ENCODE data around the gene B3GNT3. TPM values are rescaled to one million over a fixed set of nuclear protein-coding genes. Genes with fewer than 3 reads are reported as not detected.

The B3GNT3 gene
- total and polyA plus RNA-seq, 2 of the 4 experiments (the other 2 are of a cell fraction): not detected

GRCh38 chr19:17855280-17856152 is 60.6 kb downstream of the B3GNT3 start:
- no peak overlapping the region for H3K14ac ChIP-seq (replicated peaks; ENCODE audit: low read depth, low read length)
- dilution Hi-C loops (cut with HindIII; ENCODE audit: low sequenced_read_pairs, unreplicated experiment): no loop called here
- no peaks in the 10 kb centered on the region for H3K36me3 ChIP-seq (ENCODE audit: control insufficient read depth, insufficient read depth, low read length)
- intact Hi-C loops (cut with micrococcal nuclease): loop anchor here (2.0 to 10.0 kb wide), 6 partner anchors 71 to 509 kb away; no protein-coding TSS in a partner anchor
- H3K4me3 ChIP-seq (ENCODE audit: insufficient read depth, low read depth, low read length): no peak overlapping the region
- H2AFZ ChIP-seq (replicated peaks; ENCODE audit: low read length, poor library complexity): peak overlapping the region; percentile 60
- H3K23ac ChIP-seq (ENCODE audit: low read depth, low read length): no peak overlapping the region
- TF ChIP-seq POLR2A (IDR thresholded peaks at IDR 0.05; ENCODE audit: low read depth, low read length) (0 out of 2 replicates have a peak, but pooled peaks have one; percentile 25), CTCF (conservative IDR thresholded peaks at IDR 0.05; ENCODE audit: low read depth, low read length) (peak; percentile 96), SMC3 (IDR thresholded peaks at IDR 0.05; ENCODE audit: low read depth, low read length) (peak; percentile 80), RCOR1 (IDR thresholded peaks at IDR 0.05; ENCODE audit: insufficient replicate concordance, low read length) (no peak), NFE2L2 (IDR thresholded peaks at IDR 0.05; ENCODE audit: low read depth, low read length) (no peak), MAFK (IDR thresholded peaks at IDR 0.05; ENCODE audit: low read depth, low read length) (no peak), RAD21 (IDR thresholded peaks at IDR 0.05; ENCODE audit: low read length) (peak; percentile 94), BHLHE40 (IDR thresholded peaks at IDR 0.05; ENCODE audit: low read depth, low read length) (no peak), CEBPB (IDR thresholded peaks at IDR 0.05; ENCODE audit: low read depth, low read length) (no peak), USF2 (IDR thresholded peaks at IDR 0.05; ENCODE audit: low read depth, low read length) (no peak)
- WGBS, 2 experiments (ENCODE audit: extremely low coverage in 2 of 2, insufficient read length in 1 of 2): 10% methylated on average over 17 of the region's 29 CpGs; no CpG with 5 or more reads in 1 of the 2 experiments
- no peak overlapping the region for H3K4me2 ChIP-seq (ENCODE audit: low read depth, low read length)
- no TSS peak for BruUV-seq (replicated peaks)
- peak; percentile 50 for ATAC-seq (ENCODE audit: low read depth)
- no peaks in the 10 kb centered on the region for H3K9me3 ChIP-seq (ENCODE audit: control insufficient read depth, insufficient read depth, low read length)
- no peak overlapping the region for H3K4ac ChIP-seq (ENCODE audit: low read depth, low read length)
- H3K27ac ChIP-seq (ENCODE audit: insufficient read depth, low read length): no peak overlapping the region
- H4K91ac ChIP-seq (ENCODE audit: insufficient read depth, low read depth, low read length): no peak overlapping the region
- no peak overlapping the region for H2BK120ac ChIP-seq (ENCODE audit: low read depth, low read length)
- ChIA-PET POLR2A (ENCODE audit: unreplicated experiment) (no interaction called here), CTCF (interaction anchor here (0.6 kb wide), 1 partner anchor 22 kb away, joined by 4 read pairs; no protein-coding TSS in a partner anchor)
- H4K20me1 ChIP-seq (ENCODE audit: insufficient read depth, low read length): peaks cover 7% of the 10 kb centered on the region
- no peak overlapping the region for H4K5ac ChIP-seq (ENCODE audit: low read depth, low read length)
- H4K8ac ChIP-seq (ENCODE audit: low read depth in 2 of 2, low read length in 2 of 2): no peak overlapping the region
- no peak overlapping the region for H2BK20ac ChIP-seq (ENCODE audit: low read depth, low read length)
- peak; percentile 49 for DNase-seq
- no peak overlapping the region for H3K56ac ChIP-seq (ENCODE audit: extremely low read depth, insufficient read depth, low read length)
- H2BK5ac ChIP-seq (ENCODE audit: low read depth, low read length, poor library complexity, severe bottlenecking): no peak overlapping the region
- H3K27me3 ChIP-seq (ENCODE audit: control insufficient read depth, insufficient read depth, low read length): no peaks in the 10 kb centered on the region
- no peaks in the 10 kb centered on the region for H3K9me1 ChIP-seq (ENCODE audit: insufficient read depth, low read length)
- no peak overlapping the region for H2AK9ac ChIP-seq (replicated peaks; ENCODE audit: low read depth, low read length, poor library complexity)
- peaks cover 0 to 6% of the 10 kb centered on the region in 2 experiments; a peak in 1 of 4 replicates for H3K79me1 ChIP-seq (ENCODE audit: low read depth in 1 of 2, low read length in 2 of 2)
- no peak overlapping the region for H2BK15ac ChIP-seq (ENCODE audit: low read depth, low read length)
- no peaks in the 10 kb centered on the region for H3K4me1 ChIP-seq (ENCODE audit: control insufficient read depth, insufficient read depth, low read length)
- in situ Hi-C loops (cut with MboI; ENCODE audit: low sequenced_read_pairs): loop anchor here (10.0 kb wide), 2 partner anchors 151 to 401 kb away; no protein-coding TSS in a partner anchor
- H2AK5ac ChIP-seq (ENCODE audit: low read depth, low read length): no peak overlapping the region
- no peak overlapping the region for H3K18ac ChIP-seq (ENCODE audit: low read depth, low read length)
- H3K9ac ChIP-seq (ENCODE audit: low read depth, low read length): no peak overlapping the region
